DOHH2 (cell line): ENCODE measurements around the gene CDH22.

ENCODE experiments used
- H3F3A ChIP-seq: fragments of 200-600 bp; sonication (generic), shearing (Covaris generic); 2 replicates; pipeline ENCODE4 v1.6.0; 2016; ENCODE audit warnings: antibody characterized with exemption, mild to moderate bottlenecking; ENCODE audit not compliant: control insufficient read depth, insufficient read depth
- H3K27ac ChIP-seq: fragments of 200-600 bp; sonication (generic); 2 replicates; pipeline ENCODE4 v1.5.1; 2014; ENCODE audit warnings: low read depth, mild to moderate bottlenecking, low read length, moderate library complexity
- H3K27me3 ChIP-seq: fragments of 200-600 bp; sonication (generic); 2 replicates; pipeline ENCODE4 v1.6.1; 2014; ENCODE audit warnings: mild to moderate bottlenecking, low read length, mixed read lengths; ENCODE audit not compliant: control insufficient read depth
- H3K36me3 ChIP-seq: fragments of 200-600 bp; sonication (generic); 2 replicates; pipeline ENCODE4 v1.6.1; 2014; ENCODE audit warnings: mild to moderate bottlenecking, low read length, moderate library complexity, mixed read lengths; ENCODE audit not compliant: control insufficient read depth
- H3K4me1 ChIP-seq: fragments of 200-600 bp; sonication (generic); 2 replicates; pipeline ENCODE4 v1.6.1; 2014; ENCODE audit warnings: mild to moderate bottlenecking, low read length, mixed read lengths; ENCODE audit not compliant: control insufficient read depth
- H3K4me2 ChIP-seq: fragments of 200-600 bp; sonication (generic); 2 replicates; pipeline ENCODE4 v1.6.0; 2014; ENCODE audit warnings: mild to moderate bottlenecking, low read length, moderate library complexity
- H3K4me3 ChIP-seq: fragments of 200-600 bp; sonication (generic); 2 replicates; pipeline ENCODE4 v1.5.1; 2014; ENCODE audit warnings: mild to moderate bottlenecking, low read length, mixed read lengths
- H3K79me2 ChIP-seq: fragments of 200-600 bp; sonication (generic); 2 replicates; pipeline ENCODE4 v1.6.1; 2014; ENCODE audit warnings: mild to moderate bottlenecking, low read length, mixed read lengths; ENCODE audit not compliant: control insufficient read depth
- H3K9me2 ChIP-seq: fragments of 200-600 bp; sonication (generic); replicated peaks from 2 replicates; pipeline ENCODE4 v1.6.1; 2014; ENCODE audit warnings: mild to moderate bottlenecking, low read length, mixed read lengths; ENCODE audit not compliant: control insufficient read depth
- H3K9me3 ChIP-seq: fragments of 200-600 bp; sonication (generic); 2 replicates; pipeline ENCODE4 v1.6.1; 2014; ENCODE audit warnings: antibody characterized with exemption, low read length, mixed read lengths; ENCODE audit not compliant: control insufficient read depth, insufficient read depth
- H4K20me1 ChIP-seq: fragments of 200-600 bp; sonication (generic); 2 replicates; pipeline ENCODE4 v1.6.0; 2014; ENCODE audit warnings: low read depth, mild to moderate bottlenecking, antibody characterized with exemption, low read length, moderate library complexity; ENCODE audit not compliant: control insufficient read depth, insufficient read depth
- CTCF ChIP-seq: fragments of 200-600 bp; sonication (generic); IDR thresholded peaks from one replicate; pipeline ENCODE4 v1.5.1; 2014; ENCODE audit warnings: antibody characterized with exemption, mild to moderate bottlenecking, low read depth, low read length; ENCODE audit not compliant: poor library complexity, severe bottlenecking
- EZH2phosphoT487 ChIP-seq: fragments of 200-600 bp; sonication (generic); IDR thresholded peaks from 2 replicates; pipeline ENCODE4 v1.6.1; 2017; ENCODE audit warnings: borderline replicate concordance, mild to moderate bottlenecking, antibody characterized with exemption, low read length, moderate library complexity, mixed read lengths

CDH22 gene

GRCh38 chr20:46293084-46293483 lies 15.2 kb downstream of the CDH22 start:
- no peaks in the 10 kb centered on the region for H3K4me1 ChIP-seq
- no peaks in the 10 kb centered on the region for H3K36me3 ChIP-seq
- no peaks in the 10 kb centered on the region for H3F3A ChIP-seq
- no peaks in the 10 kb centered on the region for H3K79me2 ChIP-seq
- H3K27ac ChIP-seq = no peak overlapping the region
- H3K4me2 ChIP-seq = no peak overlapping the region
- H3K9me2 ChIP-seq = no peaks in the 10 kb centered on the region
- no peak overlapping the region for H3K4me3 ChIP-seq
- TF ChIP-seq EZH2phosphoT487 (no peak), CTCF (no peak)
- no peaks in the 10 kb centered on the region for H4K20me1 ChIP-seq
- peaks cover 3% of the 10 kb centered on the region; the same call in 1 of the 2 replicates for H3K27me3 ChIP-seq
- H3K9me3 ChIP-seq = no peaks in the 10 kb centered on the region

- no peaks in the 10 kb centered on the region for H3F3A ChIP-seq
- no peaks in the 10 kb centered on the region for H3K4me1 ChIP-seq
- peaks cover 3% of the 10 kb centered on the region; the same call in 1 of the 2 replicates for H3K27me3 ChIP-seq
- H3K36me3 ChIP-seq = no peaks in the 10 kb centered on the region
- no peaks in the 10 kb centered on the region for H3K79me2 ChIP-seq
- no peak overlapping the region for H3K27ac ChIP-seq
- no peaks in the 10 kb centered on the region for H4K20me1 ChIP-seq
- H3K9me3 ChIP-seq = no peaks in the 10 kb centered on the region
- H3K4me3 ChIP-seq = no peak overlapping the region
- TF ChIP-seq EZH2phosphoT487 (no peak), CTCF (no peak)
- no peak overlapping the region for H3K4me2 ChIP-seq
- H3K9me2 ChIP-seq = no peaks in the 10 kb centered on the region
Observed at GRCh38 chr20:46291401-46291800, 16.9 kb downstream of the CDH22 start.

GRCh38 chr20:46289432-46289831 lies 18.9 kb downstream of the CDH22 start:
- H3K79me2 ChIP-seq = no peaks in the 10 kb centered on the region
- H3K4me2 ChIP-seq = no peak overlapping the region
- H3K4me3 ChIP-seq = no peak overlapping the region
- no peak overlapping the region for H3K27ac ChIP-seq
- no peaks in the 10 kb centered on the region for H3K36me3 ChIP-seq
- no peaks in the 10 kb centered on the region for H3K9me2 ChIP-seq
- no peak for TF ChIP-seq CTCF
- no peak for TF ChIP-seq EZH2phosphoT487
- no peaks in the 10 kb centered on the region for H3K4me1 ChIP-seq
- H4K20me1 ChIP-seq = no peaks in the 10 kb centered on the region
- H3F3A ChIP-seq = no peaks in the 10 kb centered on the region
- no peaks in the 10 kb centered on the region for H3K27me3 ChIP-seq
- no peaks in the 10 kb centered on the region for H3K9me3 ChIP-seq

GRCh38 chr20:46286977-46287376 lies 21.3 kb downstream of the CDH22 start:
- no peaks in the 10 kb centered on the region for H3K9me2 ChIP-seq
- no peak overlapping the region for H3K4me3 ChIP-seq
- no peaks in the 10 kb centered on the region for H3K36me3 ChIP-seq
- H3K9me3 ChIP-seq = no peaks in the 10 kb centered on the region
- no peaks in the 10 kb centered on the region for H4K20me1 ChIP-seq
- no peak overlapping the region for H3K27ac ChIP-seq
- no peak overlapping the region for H3K4me2 ChIP-seq
- no peaks in the 10 kb centered on the region for H3K27me3 ChIP-seq
- H3F3A ChIP-seq = no peaks in the 10 kb centered on the region
- TF ChIP-seq EZH2phosphoT487 (no peak), CTCF (no peak)
- H3K4me1 ChIP-seq = no peaks in the 10 kb centered on the region
- no peaks in the 10 kb centered on the region for H3K79me2 ChIP-seq
